Measurements from ENCODE around the gene ARHGAP27. TPM values are rescaled to one million over a fixed set of nuclear protein-coding genes. Genes with fewer than 3 reads are reported as not detected.
"Not testable (repeated sequence)": the region's sequence is repeated elsewhere in the genome, so short reads cannot be mapped to it uniquely, and the experiment has no call there.

ARHGAP27 gene
- total RNA-seq, 1 donor from 2014 or later = 88.9 TPM

- intact Hi-C loops (cut with micrococcal nuclease) = no loop called here
Measured at GRCh38 chr17:45364531-45365390, 67.9 kb downstream of the ARHGAP27 start.

DNA sequence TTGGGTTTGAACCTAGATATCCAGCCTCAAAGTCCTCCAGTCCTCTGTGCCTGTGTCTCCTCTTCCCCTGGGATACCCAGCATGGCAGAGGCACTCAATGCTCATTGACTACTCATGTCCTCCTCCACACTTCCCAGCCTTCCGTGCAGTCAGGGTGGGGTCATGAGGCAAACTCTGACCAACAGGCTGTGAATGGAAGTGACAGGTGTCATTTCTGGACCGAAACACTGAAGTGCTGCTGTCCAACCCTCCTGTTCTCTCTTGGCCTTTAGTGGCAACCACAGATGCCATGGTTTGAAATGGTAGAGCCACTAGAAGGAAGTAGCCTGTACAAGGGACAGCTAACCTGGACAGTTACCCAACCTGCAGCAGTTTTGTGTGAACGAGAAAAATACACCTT is 69.2 kb downstream of the ARHGAP27 start:
- intact Hi-C loops (cut with micrococcal nuclease) = no loop called here

DNA sequence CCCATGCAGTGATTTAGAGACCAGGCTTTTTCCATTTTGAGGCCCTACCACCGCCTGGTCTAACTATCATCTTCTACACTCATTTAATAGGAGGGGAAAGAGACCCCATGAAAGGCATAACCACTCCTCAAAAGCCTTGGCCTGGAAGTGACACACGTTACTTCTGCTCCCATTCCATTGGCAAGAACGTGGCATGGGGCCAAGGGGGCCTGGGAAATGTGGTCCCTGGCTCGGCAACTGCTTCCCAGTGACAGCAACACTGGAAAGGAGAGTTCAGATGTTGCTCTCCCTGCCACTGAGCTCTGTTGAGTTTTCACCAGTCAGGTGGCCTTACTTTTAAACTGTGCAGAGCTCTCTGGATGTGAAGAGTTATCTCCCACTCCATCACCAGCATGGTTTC is 70.7 kb downstream of the ARHGAP27 start:
- intact Hi-C loops (cut with micrococcal nuclease) = no loop called here

DNA sequence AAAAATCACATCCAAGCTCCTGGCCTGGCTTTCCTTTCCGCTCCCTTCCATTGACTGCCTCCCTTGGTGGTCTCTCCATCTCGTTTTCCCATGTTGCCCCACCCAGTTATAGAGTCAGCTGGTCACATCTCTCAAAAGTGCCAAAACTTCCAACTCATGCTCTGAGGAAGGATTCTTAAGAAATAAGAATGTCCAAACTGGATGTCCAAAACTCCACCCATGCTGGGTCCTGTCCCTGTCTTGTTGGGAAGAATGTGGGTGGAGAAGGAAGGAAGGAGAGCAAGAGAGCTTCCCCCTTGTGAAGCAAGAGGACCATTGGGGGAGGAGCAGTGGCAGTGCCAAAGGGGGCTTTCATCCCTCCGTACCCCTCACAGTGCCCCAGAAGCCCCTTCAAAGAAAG is 71.2 kb downstream of the ARHGAP27 start:
- intact Hi-C loops (cut with micrococcal nuclease) = no loop called here

GRCh38 chr17:45357364-45357997 is 75.2 kb downstream of the ARHGAP27 start:
- intact Hi-C loops (cut with micrococcal nuclease) = no loop called here

DNA sequence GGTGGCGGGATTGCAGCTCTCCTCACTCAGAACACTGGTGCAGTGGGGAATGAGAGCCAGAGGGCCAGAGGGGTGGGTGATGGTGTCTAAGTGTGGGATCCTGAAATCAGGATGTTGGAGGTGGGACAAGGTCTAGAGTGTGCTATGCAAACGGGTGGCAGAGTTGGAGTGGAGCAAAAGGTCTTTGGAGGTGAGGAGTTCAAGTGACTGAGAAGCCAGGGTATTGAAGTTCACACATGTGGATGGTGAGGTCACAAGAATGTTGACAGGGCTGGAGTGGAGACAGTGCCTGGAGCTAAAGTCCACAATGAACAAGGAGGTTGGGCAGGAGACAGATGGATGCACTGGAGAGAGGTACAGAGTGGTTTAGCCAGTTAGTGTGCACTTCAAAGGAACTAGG is 77.6 kb downstream of the ARHGAP27 start:
- intact Hi-C loops (cut with micrococcal nuclease) = no loop called here

- intact Hi-C loops (cut with micrococcal nuclease) = no loop called here
Measured at GRCh38 chr17:45353043-45353442, 79.6 kb downstream of the ARHGAP27 start.

DNA sequence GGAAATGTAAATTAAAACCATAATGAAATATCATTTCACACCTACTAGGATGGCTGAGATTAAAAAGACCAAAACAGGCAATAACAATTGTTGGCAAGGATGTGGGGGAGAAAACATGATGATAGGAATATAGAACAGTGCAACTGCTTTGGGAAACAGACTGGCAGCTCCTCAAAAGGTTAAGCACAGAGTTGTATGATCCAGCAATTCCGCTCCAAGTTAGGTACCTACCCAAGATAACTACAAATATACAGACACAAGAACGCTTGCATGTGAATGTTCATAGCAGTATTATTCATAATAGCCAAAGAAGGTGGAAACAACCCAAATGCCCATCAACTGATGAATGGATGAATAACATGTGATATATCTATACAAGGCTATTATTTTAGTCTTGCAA is 80.8 kb downstream of the ARHGAP27 start:
- intact Hi-C loops (cut with micrococcal nuclease) = no loop called here

- intact Hi-C loops (cut with micrococcal nuclease) = no loop called here
Measured at GRCh38 chr17:45347444-45347843, 85.2 kb downstream of the ARHGAP27 start.

GRCh38 chr17:45346216-45347015 is 86.3 kb downstream of the ARHGAP27 start:
- intact Hi-C loops (cut with micrococcal nuclease) = no loop called here

- intact Hi-C loops (cut with micrococcal nuclease) = no loop called here
Measured at GRCh38 chr17:45345554-45346215, 87.0 kb downstream of the ARHGAP27 start.

- intact Hi-C loops (cut with micrococcal nuclease) = no loop called here
Measured at GRCh38 chr17:45345246-45345553, 87.5 kb downstream of the ARHGAP27 start.

DNA sequence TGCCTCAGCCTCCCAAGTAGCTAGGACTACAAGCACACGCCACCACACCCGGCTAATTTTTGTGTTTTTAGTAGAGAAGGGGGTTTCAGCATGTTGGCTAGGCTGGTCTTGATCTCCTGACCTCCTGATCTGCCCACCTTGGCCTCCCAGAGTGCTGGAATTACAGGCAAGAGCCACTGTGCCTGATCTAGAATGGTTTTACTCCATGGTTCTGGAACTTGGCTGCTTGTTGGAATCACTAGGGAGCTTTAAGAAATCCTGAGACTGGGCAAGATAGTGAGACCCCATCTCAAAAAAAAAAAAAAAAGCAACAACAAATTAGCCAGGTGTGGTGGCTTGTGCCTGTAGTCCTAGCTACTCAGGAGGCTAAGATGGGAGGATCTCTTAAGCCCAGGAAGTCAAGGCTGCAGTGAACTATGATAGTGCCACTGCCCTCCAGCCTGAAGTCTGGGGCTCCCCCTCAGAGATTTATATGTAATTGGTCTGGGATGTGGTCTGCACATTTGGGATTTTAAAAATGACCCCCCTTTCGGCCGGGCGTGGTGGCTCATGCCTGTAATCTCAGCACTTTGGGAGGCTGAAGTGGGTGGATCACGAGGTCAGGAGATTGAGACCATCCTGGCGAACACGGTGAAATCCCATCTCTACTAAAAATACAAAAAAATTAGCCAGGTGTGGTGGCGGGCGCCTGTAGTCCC is 88.6 kb downstream of the ARHGAP27 start:
- intact Hi-C loops (cut with micrococcal nuclease) = not testable (repeated sequence)

Other genes starting within 250 kb of the ARHGAP27 start
- gene FMNL1, start 211.0 kb downstream of the ARHGAP27 start, total RNA-seq = 484 and 485 TPM in 2 replicates
- 0.37 and 0.44 TPM in 2 replicates for gene SPATA32, start 170.8 kb downstream of the ARHGAP27 start, total RNA-seq
- 39.7 and 44.9 TPM in 2 replicates for gene MAP3K14, start 115.8 kb downstream of the ARHGAP27 start, total RNA-seq
- gene PLEKHM1, start 57.9 kb upstream of the ARHGAP27 start, total RNA-seq = 57.2 and 59.7 TPM in 2 replicates